NCI-H345 treated with DMSO at 0.1 percent for 48 hours (cell line): ENCODE data around the gene EPM2AIP1.
"Not testable (repeated sequence)": the region's sequence is repeated elsewhere in the genome, so short reads cannot be mapped to it uniquely, and the experiment has no call there.

Experiments used
- DNase-seq: peaks from one replicate; lab custom pipeline; 2025; ENCODE audit not compliant: unreplicated experiment; lab: John Stamatoyannopoulos, UW

The EPM2AIP1 gene

GRCh38 chr3:36992806-36993325, at the start of gene EPM2AIP1:
Gene EPM2AIP1 (minus strand): TSS chr3:36993131. CDS start chr3:36993077, 54 bp downstream.
- no peak for DNase-seq

GRCh38 chr3:37042712-37043111, 49.8 kb upstream of the EPM2AIP1 start:
- not testable (repeated sequence) for DNase-seq

DNA sequence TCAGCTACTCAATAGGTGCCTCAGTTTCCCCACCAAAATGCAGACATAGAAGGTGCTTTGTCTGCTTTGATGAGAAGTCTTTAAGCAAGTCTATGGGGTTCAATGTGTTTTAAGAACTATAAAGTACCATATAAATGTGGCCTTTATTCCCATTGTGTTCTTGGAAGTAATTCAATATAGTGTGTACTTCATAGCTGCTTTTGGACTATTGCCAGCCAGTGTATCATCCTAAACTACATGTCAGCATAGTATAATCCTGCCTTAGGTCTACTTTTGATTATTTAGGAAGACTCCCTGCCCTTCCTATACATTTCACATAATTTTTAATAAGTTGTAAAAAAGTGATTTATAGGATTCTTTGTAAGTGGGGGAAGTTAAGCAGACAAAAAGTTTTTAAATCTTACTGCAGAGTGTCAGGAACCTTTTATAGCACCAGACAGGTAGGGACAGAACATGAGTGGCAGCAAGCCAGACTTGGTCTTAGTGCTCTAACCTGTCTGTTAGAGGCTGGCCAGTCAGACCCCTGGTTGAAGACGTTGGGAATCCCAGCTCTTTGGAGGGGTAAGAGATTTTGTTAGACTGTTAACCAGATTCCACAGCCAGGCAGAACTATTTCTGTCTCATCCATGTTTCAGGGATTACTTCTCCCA, 48.7 kb upstream of the EPM2AIP1 start:
- no peak for DNase-seq

GRCh38 chr3:37040231-37040630, 47.3 kb upstream of the EPM2AIP1 start:
- DNase-seq = no peak

DNA sequence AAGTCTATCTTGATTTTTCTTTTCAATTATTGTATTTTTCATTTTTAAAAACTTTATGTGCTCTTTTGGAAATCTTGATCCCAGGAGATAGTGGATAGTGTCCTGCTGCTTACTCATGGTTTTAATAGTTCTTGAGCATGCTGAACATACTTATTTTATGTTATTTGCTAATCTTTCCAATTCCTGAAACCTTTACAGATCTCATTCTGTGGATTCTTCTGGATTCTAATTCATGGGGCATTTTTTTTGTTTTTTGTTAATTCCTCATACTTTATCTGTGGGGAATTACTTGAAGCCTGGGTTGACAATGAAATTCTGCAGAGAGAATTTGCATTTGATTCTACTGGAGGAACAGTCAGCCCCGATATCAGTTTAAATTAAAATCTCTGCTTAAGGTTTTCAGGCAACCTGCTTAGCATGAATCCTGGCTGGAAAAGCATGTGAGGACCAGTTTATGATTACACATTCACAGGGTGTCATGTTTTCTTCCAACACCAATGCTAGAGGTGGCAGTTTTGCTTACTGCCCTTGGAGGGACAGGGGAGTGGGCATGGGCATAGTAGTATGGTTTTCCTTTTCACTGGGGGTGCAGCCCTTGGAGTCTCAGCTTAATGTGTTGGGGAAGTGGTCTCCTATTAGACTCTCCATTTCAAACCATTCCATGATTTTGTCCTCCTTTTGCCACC, 46.4 kb upstream of the EPM2AIP1 start:
- no peak for DNase-seq

- DNase-seq = no peak
Measured at GRCh38 chr3:37037352-37037751, 44.4 kb upstream of the EPM2AIP1 start.

DNA sequence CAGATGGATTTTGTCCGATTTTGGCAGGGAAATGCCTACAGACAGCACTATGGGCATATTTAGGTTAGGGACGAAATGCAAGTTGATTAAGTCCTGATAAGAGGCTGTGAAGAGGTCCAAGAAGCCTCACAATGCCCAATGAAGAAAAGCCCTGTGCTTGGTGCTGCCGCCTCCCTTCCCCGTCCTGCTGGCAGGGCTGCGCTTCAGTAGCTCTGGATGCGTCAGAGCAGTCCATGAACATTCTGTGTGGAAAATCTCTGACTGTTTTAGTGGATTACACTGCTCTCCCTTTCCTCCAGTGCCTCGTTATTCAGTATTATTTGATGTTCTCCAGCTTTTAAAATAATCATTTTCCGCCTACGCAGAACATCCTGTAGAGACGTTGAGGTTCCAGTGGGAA, 40.0 kb upstream of the EPM2AIP1 start:
- DNase-seq = no peak

DNA sequence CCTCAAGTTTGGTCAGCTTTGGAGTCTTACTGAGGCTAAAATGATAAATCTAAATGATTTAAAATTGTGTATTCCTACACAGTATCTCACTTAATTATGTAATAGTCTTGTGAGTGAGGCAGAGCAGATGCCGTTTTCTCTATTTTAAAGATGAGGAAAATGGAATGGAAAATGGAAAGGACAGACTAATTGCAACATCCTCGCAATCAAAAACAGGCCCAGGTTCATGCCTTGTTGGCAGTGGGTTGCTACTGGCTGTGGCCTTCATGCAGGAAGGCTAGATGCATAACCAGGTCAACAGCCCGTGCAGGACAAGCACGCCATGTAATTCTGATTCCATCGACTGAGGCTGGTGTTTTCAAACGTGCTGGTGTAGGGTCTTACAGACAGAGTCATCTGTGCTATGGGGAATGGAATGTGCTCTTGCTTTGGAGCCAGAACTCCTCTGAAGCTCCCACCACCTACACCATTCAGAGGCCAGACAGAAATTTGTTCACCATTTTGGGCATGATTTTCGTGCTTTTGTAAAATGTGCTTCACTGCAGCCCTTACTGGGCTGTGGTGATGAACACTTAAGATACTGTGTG, 38.3 kb upstream of the EPM2AIP1 start:
- no peak for DNase-seq

DNA sequence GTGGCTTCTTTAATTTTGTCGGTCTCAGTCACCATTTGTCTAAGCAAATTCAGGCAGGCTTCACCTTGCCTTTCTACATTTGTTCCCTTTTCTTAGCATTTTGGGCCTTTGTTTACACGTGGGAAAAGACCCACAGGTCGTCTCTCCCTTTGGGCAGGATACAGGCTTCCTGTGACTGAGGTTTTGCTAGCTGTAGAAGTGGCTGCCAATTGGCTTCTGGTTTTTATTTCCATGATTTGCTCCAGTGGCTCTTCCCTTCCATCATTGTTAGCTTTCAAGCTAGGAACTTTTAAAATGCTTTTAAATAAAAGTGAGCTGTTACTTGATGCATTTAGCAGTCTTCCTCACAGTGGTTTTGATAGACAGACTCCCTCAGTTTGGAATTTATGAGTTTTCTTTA, 37.7 kb upstream of the EPM2AIP1 start:
- no peak for DNase-seq

- DNase-seq = no peak
Measured at GRCh38 chr3:37029516-37030163, 36.7 kb upstream of the EPM2AIP1 start.

- DNase-seq = no peak
Measured at GRCh38 chr3:37029111-37029510, 36.2 kb upstream of the EPM2AIP1 start.

DNA sequence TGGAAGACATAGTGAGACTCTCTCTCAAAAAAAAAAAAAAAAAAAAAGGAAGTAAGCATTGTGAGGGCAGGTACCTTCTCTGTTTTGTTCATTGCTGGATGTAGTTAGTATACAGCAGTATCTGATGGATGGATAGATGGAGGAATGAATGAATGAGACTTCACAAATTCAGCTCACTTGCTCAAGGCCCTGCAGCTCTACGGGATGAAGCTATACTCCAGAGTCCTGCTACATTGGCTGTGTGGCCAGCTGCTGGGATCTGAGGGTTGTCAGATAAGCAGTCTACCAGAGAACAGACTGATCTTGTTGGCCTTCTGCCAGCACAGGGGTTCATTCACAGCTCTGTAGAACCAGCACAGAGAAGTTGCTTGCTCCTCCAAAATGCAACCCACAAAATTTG, 35.4 kb upstream of the EPM2AIP1 start:
- DNase-seq = no peak

DNA sequence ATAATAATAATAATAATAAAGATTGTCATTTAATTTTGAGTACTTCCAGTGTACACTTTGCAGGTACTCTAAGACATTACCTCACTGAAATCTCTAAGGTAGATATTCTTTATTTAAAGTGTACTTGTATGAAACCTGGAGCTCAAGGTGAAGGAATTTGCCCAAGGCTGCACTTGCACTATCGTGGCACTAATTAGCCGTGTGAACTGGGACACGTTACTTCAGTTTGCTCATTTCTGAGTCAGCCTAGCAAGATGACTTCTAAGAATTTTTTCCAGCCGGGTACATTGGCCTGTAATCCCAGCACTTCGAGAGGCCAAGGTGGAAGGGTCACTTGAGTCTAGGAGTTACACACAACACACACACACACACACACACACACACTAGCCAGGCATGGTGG, 33.9 kb upstream of the EPM2AIP1 start:
- no peak for DNase-seq

DNA sequence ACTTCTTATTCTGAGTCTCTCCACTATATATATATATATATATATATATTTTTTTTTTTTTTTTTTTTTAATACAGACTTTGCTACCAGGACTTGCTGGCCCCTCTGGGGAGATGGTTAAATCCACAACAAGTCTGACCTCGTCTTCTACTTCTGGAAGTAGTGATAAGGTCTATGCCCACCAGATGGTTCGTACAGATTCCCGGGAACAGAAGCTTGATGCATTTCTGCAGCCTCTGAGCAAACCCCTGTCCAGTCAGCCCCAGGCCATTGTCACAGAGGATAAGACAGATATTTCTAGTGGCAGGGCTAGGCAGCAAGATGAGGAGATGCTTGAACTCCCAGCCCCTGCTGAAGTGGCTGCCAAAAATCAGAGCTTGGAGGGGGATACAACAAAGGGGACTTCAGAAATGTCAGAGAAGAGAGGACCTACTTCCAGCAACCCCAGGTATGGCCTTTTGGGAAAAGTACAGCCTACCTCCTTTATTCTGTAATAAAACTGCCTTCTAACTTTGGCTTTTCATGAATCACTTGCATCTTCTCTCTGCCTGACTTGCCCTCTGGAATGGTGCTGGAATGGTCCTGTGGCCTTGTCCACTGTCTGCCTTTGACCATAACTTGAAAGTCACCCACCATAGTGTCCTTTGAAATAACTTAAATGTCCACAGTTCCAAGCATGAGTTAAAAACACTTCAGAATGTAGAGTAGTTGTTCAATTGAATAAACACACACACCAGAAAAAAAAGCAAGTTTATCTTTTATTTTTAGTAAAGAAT, 32.8 kb upstream of the EPM2AIP1 start:
- no peak for DNase-seq

DNA sequence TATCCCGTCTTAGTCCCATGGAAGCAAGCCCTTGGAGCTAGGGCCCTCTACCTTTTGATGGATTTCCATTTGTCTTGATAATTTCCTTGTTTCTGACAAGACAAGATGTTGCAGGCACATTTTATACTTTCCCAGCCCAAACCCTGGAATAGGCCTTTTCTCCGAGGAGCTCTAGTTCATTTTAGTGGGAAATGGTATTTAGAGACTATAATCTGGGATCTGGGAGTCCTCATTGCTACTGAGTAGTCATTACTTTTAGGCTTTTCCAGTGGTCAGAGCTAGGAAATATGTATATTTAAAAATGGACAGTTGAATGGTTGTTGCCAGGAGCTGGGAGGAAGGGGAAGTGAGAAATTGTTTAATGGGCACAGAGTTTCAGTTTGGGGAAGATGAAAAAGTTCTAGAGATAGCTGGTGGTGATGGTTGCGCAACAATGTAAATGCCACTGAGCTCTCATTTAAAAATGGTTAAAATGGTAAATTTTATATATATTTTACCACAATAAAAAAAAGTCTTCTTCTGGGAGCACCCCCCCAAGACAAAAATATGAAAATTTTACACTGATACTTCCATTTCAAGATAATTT, 32.0 kb upstream of the EPM2AIP1 start:
- DNase-seq = no peak

DNA sequence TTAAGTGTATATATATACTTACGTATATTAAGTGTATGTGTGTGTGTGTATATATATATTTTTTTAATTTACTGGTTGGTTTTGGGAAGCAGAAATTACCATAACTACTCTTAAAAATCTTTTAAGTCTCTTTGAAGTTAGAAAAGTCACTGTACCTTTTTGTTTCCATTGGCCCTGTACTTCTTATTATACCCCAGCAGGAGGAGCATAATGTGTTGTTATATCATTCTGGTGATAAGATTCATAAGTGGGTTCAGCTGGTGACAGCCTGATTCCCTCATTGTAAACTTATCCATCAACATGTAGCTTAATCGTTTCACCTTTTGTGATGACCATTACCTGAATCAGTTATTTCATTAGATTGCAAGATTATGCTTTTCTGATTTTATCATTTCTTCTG, 31.2 kb upstream of the EPM2AIP1 start:
- DNase-seq = no peak

- DNase-seq = no peak
Measured at GRCh38 chr3:37017683-37018082, 24.8 kb upstream of the EPM2AIP1 start.

- no peak for DNase-seq
Measured at GRCh38 chr3:37016903-37017302, 24.0 kb upstream of the EPM2AIP1 start.

GRCh38 chr3:37015642-37016041, 22.7 kb upstream of the EPM2AIP1 start:
- DNase-seq = no peak

DNA sequence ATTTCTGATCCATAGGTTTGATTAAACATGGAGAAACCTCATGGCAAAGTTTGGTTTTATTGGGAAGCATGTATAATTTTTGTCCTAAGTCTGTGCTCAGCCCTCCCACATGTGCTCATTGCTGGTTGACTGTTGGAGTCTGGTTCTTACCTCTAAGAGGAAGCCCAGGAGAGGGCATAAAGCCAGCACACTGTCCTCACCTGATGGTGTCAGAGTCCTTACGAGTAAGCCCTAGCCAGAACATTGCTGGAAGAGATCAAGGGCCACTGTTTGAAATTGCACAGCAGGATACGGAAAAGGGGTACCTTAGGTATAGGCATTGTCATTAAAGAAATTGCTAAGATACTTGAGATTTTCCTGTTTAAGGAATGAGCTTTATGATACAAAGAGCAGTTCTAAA, 21.7 kb upstream of the EPM2AIP1 start:
- no peak for DNase-seq
